ENCODE measurements around the gene SEC22B.
"Not testable (repeated sequence)": the region's sequence is repeated elsewhere in the genome, so short reads cannot be mapped to it uniquely, and the experiment has no call there.

DNA sequence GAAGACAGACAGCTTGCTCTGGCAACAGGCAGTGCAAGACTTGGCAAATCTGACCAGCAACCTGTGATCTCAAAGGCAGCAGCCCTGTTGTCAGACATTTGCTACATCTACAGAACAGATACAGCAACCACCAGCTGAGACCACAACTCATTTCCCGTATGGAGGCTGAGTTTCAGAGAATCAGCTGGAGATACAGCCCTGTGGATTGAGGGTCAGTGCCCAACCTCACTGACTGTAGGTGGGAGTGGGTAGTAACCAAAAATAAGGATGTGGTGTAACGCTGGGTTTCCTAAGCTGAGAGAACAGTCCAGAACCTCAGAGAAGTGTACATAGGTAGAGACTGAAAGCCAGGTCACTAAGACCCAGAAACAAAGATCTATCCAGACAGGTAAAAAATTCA lies 71.0 kb downstream of the SEC22B start:
- not testable (repeated sequence) for TF ChIP-seq TCF4 (CRISPR knock-in tag; IDR thresholded peaks at IDR 0.05; ENCODE audit: borderline replicate concordance); ISL1 (CRISPR knock-in tag; IDR thresholded peaks at IDR 0.05); CSDC2 (CRISPR knock-in tag; IDR thresholded peaks at IDR 0.05); TOX (CRISPR knock-in tag; IDR thresholded peaks at IDR 0.05; ENCODE audit: borderline replicate concordance); ZNF565 (CRISPR knock-in tag; conservative IDR thresholded peaks at IDR 0.05; ENCODE audit: low read depth); ZFP3 (CRISPR knock-in tag; IDR thresholded peaks at IDR 0.05); ZNF70 (CRISPR knock-in tag; IDR thresholded peaks at IDR 0.05); SNAI2 (CRISPR knock-in tag; IDR thresholded peaks at IDR 0.05); ESRRG (CRISPR knock-in tag; IDR thresholded peaks at IDR 0.05); BACH2 (CRISPR knock-in tag; IDR thresholded peaks at IDR 0.05; ENCODE audit: borderline replicate concordance)
- TF ChIP-seq, protein P1, sequence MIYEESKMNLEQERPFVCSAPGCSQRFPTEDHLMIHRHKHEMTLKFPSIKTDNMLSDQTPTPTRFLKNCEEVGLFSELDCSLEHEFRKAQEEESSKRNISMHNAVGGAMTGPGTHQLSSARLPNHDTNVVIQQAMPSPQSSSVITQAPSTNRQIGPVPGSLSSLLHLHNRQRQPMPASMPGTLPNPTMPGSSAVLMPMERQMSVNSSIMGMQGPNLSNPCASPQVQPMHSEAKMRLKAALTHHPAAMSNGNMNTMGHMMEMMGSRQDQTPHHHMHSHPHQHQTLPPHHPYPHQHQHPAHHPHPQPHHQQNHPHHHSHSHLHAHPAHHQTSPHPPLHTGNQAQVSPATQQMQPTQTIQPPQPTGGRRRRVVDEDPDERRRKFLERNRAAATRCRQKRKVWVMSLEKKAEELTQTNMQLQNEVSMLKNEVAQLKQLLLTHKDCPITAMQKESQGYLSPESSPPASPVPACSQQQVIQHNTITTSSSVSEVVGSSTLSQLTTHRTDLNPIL (CRISPR knock-in tag; IDR thresholded peaks at IDR 0.05; ENCODE audit: low read depth): not testable (repeated sequence)
- TF ChIP-seq, protein P2, sequence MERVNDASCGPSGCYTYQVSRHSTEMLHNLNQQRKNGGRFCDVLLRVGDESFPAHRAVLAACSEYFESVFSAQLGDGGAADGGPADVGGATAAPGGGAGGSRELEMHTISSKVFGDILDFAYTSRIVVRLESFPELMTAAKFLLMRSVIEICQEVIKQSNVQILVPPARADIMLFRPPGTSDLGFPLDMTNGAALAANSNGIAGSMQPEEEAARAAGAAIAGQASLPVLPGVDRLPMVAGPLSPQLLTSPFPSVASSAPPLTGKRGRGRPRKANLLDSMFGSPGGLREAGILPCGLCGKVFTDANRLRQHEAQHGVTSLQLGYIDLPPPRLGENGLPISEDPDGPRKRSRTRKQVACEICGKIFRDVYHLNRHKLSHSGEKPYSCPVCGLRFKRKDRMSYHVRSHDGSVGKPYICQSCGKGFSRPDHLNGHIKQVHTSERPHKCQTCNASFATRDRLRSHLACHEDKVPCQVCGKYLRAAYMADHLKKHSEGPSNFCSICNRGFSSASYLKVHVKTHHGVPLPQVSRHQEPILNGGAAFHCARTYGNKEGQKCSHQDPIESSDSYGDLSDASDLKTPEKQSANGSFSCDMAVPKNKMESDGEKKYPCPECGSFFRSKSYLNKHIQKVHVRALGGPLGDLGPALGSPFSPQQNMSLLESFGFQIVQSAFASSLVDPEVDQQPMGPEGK (CRISPR knock-in tag; IDR thresholded peaks at IDR 0.05; ENCODE audit: borderline replicate concordance): not testable (repeated sequence)
- TF ChIP-seq, protein P3, sequence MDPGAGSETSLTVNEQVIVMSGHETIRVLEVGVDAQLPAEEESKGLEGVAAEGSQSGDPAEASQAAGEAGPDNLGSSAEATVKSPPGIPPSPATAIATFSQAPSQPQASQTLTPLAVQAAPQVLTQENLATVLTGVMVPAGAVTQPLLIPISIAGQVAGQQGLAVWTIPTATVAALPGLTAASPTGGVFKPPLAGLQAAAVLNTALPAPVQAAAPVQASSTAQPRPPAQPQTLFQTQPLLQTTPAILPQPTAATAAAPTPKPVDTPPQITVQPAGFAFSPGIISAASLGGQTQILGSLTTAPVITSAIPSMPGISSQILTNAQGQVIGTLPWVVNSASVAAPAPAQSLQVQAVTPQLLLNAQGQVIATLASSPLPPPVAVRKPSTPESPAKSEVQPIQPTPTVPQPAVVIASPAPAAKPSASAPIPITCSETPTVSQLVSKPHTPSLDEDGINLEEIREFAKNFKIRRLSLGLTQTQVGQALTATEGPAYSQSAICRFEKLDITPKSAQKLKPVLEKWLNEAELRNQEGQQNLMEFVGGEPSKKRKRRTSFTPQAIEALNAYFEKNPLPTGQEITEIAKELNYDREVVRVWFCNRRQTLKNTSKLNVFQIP (CRISPR knock-in tag; IDR thresholded peaks at IDR 0.05; ENCODE audit: borderline replicate concordance, low read depth): not testable (repeated sequence)

Measured in SK-N-SH treated with all-trans-retinoic acid at 6 μM for 48 hours (cell line).